ENCODE results near the gene UBA5.

The UBA5 gene

DNA sequence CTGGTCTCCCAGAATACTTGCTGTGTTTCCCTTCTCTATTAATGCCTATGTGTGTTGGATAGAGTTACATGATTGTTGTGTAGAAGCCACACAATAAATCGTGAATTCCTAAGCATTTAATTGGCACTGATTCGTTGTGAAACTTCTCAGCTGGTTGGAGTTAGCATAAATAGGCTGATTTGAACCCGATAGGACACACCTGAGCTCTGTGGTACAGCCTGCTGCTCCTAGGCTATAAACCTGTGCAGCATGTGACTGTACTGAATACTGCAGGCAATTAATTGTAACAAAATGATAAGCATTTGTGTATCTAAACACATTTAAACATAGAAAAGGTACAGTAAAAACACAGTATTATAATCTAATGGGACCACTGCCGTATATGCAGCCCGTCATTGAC, 5.4 kb upstream of the UBA5 start:
- DNase-seq = no peak

DNA sequence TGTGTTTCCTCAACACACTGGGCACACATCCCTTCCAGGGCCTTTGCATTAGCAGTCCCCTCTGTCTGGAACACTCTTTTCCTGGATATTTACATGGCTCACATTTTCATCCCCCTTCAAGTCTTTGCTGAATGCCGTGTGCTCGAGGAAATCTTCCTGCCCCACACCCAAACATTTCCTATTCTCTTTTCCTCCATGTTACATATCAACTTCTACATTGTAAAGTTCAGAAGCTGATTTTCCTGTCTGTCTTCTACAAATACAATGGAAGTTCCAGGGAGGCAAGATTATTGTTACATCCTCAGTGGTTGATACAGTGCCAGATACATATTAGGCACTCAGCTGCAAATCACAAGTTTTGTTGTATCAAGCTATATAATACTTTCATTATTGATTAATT, 4.7 kb upstream of the UBA5 start:
- no peak for DNase-seq

DNA sequence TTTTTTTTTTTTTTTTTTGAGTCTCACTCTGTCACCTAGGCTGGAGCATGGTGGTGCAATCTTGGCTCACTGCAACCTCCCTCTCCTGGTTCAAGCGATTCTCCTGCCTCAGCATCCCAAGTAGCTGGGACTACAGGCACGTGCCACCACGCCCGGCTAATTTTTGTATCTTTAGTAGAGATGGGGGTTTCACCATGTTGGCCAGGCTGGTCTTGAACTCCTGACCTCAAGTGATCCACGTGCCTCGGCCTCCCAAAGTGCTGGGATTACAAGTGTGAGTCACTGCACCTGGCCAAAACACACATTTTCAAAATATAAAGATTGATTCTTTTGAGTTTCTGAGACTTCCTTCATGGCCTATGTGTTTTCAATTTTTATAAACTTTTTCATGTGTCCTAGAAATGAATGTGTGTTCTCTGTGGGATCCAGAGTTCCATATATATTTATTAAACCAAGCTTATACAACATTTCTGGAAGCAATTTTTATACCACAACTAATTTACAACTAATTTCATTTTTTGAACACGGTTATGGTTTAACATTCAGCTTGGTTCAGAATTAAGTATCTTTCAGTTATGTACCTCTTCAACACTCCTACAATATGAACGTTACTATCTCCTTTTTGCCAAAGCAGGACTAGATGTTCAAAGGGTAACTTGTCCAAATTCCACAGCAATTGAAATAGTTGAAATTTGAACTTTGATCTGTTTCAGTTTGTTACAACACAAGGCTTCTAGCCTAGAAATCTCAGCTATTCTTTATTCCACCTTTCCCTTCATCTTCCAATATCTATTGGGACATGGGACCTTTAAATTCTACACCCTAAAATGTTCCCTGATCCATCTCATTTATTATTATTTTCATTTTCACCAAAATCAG, 2.0 kb upstream of the UBA5 start:
- DNase-seq = no peak

DNA sequence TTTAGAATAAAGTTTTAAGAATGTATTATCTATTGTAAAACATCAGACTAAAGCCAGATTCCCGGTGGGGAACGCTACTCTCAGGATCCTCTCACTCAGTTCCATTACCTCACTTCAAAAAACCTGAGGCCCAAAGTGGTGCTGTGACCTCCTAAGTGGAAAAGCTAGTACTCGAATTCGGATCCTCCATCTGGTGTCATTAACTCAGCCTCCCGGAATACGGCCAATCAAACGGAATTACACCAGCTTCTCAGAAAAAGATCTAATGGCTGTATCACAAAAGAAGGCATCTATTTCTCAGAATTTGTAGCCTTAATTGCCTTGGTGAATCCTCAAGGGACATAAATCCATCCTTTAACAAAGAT, 1.1 kb upstream of the UBA5 start:
- no peak for DNase-seq

DNA sequence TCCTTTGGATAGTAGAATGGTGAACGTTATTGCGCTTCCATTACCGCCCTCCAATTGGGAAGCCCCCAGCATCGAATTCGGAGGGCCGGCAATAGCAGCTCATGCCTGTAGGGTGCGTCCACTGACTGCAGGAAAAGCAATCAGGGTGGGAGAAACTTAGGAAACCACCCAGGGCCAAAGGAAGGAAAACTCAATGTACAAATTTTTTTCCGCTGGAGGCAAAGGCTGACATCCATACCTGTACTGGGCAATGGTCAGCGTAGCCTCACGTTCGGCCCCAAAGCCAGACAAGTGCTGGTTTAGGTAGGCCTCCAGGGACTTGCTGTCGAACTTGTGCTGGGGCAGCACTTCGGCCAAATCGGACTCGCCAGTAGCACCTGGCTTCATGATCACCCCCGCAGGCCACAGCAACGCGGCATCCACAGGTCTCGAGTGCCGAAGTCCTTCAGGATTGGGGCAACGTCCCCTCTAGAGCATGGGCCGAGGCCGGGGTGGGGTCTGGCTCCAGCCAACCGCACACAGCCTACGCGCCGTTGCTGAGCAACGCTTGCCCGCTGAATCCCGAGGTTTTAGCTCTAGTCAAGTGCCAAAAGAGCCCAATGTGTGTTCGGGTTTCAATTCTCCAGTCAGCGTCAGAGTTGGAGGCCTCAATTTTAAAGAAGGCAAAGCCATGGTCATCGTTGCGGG, 621 bp upstream of the UBA5 start, which contains the start of gene ACAD11:
Gene ACAD11, minus strand, starts transcription at position 445 of the 687 bp plus-strand sequence. Its CDS starts 58 bp downstream, at position 387.
- peak; percentile 84 for DNase-seq

DNA sequence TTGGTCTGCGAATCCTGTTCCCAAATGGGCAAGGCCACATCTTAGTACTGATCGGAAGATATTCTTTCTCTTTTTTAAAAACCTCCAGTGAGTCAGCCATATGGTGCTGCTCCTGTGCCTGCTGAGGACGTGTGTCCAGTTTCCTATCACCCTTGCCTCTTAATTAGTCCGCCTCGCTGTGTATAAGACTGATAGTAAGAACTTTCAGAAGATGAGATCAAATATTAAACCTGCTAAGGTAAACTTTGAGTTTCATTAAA, 612 bp downstream of the UBA5 start:
- no peak for DNase-seq

DNA sequence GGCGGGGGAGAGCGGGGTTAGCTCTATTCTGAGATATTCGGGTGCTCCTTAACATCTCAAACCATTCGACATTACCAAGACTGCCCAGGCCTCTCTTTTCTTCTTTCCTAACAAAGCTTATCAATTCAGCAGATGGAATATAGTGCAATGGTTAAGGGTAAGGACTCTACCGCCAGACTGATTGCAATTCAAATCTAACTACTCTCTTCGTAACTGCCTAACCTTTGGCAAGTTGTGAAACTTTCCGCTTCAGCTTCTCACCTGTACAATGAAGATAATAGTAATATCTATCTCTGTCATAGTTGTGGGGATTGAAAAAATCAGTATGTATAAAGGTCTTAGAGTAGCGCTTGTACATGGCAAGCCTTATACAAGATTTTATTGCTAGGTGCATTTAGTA, 972 bp downstream of the UBA5 start:
- no peak for DNase-seq

DNA sequence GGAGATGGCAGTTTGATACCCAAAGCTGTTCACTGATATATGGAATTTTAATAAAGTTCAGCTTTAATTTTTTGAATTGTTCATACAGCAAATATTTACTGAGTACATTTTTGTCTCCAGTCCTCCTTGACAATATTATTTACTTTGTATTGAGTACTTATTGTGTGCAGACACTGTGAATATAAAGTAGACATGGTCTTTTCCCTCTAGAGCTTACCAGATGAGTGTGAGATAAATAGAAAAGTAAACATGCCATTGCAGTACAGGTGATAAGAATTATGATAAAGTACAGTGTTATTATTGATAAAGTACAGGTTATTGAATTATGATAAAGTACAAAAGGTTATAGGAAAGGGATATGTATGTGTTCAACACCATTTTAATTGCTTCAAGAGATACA, 2.1 kb downstream of the UBA5 start:
- DNase-seq = no peak

DNA sequence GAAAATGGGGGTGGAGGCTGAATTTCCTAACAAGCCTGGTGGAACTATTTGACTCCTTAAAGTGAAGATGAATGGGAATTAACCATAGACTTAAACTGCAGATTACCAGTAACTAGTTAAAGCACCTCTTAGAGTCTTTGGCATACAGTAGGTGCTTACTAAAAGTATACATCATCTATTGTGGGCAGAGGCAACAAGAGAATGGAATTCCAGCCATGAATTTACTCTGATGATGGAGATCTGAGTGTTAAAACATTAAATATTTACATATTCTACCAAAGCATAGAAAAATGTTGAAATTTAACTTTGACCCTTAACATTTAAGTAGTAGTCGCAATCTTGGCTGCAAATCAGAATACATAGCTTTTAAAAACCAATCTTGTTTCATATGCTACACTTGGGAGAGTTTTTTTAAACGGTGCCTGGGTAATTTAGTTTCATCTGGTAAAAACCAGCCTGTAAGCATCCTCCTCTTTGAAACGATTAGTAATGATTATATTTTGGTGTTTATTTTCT, 5.2 kb downstream of the UBA5 start:
- DNase-seq = no peak

DNA sequence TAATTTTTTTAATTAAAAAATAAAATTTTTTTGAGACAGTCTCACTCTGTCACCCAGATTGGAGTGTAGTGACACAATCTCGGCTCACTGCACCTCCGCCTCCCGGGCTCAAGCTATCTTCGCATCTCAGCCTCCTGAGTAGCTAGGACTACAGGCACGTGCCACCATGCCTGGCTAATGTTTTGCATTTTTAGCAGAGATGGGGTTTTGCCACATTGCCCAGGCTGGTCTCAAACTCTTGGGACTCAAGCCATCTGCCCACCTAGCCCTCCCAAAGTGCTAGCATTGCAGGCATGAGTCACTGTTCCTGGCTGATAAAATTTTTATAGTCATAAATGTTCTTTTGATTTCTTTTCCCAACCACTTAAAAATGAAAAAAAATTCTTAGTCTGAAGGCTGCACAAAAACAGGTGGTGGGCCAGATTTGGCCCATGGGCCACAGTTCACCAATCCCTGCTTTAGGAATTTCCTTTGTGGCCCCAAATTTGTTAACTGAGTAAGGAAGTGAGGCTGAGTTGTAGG, 9.2 kb downstream of the UBA5 start:
- DNase-seq = no peak

DNA sequence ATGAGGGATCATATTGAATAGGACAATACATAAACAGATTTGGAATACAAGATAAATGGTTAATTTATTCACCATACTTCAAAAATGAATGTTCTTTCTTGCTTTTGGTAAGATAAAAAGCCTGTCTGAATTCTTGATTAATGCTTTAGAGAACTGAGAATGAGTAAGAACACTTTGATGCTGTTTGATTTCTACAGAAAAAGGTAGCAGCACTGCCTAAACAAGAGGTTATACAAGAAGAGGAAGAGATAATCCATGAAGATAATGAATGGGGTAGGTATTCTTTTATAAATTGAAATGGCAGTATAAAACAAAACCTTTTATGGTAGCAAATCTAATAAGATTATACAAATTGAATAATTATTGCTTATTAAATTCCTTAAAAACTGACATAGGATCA, 15.3 kb downstream of the UBA5 start:
- DNase-seq = no peak

DNA sequence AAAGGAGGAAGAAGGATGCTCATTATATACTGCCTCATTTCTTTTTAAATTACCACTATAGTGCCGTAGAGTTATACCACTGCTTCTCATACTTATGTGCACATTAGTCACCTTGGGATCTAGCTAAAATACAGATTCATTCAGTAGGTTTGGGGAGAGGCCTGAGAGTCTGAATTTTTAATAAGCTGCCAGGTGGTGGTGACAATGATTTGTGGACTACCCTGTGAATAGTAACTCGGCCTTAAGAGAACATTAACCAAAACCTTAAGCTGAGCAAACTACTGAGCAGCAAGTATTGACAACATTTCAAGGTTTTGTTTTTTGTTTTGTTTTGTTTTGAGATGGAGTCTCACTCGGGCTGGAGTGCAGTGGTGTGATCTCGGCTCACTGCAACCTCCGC, 19.8 kb downstream of the UBA5 start:
- no peak for DNase-seq

DNA sequence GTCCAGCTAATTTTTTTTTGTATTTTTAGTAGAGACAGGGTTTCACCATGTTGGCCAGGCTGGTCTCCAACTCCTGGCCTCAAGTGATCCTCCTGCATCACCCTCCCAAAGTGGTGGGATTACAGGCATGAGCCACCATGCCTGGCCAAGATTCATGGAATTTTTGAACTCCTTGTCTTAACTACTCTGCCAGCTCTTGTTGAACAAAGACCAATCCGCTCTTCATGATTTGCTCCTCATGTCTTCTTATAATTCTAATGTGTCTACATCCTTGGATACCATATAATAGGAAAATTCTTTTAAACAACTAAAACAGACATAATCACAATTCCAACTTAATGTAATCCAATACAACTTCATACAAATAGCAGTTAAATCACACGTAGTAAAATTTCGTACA, 21.3 kb downstream of the UBA5 start:
- DNase-seq = peak; percentile 44

DNA sequence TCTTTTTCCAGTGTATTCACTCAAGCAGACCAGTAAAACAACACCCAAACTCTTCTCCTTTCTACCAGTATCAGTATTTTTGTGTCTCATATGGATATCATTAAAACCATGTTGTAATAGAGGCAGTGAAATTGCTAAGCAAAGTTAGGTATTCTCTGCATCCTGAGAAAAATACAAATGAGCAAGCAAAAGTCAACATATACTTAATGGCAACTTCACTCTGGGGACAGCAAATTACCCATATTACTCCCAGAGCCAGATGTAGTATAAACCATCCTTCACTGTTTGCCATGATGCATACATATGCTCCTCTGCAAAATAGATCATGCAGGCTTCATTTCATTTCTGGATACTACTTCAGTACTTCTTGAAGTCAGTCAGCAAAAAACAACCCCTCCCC, 22.1 kb downstream of the UBA5 start:
- no peak for DNase-seq

DNA sequence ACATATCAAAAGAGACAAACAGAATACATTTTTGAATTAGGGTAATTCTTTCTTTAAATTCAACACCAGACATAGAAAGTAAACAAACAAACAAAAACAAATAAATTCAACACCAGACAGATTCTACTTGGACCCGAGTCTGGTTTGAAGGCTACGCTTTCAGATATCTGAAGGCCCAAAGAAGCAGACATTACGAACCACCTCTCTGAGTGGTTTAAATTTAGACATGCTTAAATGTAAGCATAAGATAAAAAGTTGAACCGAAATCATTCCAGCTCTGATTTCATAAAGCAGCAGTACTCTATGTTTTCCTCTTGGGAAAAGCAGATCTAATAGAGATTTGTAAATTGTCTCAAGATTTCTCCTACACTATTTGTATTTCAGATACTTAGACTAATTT, 29.9 kb downstream of the UBA5 start:
- no peak for DNase-seq

DNA sequence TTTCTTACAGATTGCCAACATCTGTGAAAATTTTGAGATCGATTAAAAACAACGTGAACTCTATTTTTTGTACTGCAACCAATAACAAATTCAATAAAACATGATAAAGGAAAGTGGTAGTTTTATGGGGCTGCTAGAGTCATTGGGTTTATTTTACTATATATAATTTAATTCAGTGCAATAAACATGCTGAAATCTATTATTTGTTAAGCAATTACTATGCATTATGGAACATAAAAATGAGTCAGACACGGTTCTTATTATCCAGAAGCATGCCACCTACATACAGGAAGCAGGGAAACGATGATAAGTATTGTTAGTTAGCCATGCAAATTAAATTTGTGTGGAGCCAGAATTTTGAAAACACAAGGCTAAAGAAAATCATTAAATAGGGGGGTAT, 34.9 kb downstream of the UBA5 start:
- no peak for DNase-seq

DNA sequence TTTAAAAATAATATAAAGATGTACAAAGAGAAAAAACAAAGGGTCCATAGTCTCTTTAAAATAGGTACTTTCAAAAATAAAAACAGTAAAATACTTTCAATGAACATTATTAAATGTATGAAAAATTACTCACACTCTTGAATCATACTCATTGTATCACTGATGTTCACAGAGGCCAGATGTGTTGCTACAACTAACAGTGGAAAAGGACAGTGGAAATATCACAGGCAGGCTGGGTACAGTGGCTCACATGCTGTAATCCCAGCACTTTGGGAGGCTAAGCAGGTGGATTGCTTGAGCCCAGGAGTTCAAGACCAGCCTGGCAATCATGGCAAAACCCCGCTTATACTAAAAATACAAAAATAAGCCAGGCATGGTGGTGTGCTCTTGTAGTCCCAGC, 35.3 kb downstream of the UBA5 start:
- DNase-seq = no peak

DNA sequence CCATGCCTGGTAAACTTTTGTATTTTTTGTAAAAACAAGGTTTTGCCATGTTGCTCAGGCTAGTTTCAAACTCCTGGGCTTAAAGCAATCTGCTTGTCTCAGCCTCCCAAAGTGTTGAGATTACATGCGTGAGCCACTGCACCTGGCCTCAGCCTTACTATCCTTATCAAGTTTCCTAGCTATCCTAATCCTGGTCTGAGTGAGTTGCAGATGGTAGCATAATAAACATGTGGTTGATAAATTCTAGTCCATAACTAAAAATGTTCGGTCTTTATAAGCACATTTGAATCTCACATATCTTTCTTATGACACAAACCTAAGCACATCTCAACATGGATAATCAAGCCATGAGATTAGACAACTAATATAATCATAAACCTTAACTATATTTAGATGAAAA, 43.6 kb downstream of the UBA5 start:
- DNase-seq = no peak

DNA sequence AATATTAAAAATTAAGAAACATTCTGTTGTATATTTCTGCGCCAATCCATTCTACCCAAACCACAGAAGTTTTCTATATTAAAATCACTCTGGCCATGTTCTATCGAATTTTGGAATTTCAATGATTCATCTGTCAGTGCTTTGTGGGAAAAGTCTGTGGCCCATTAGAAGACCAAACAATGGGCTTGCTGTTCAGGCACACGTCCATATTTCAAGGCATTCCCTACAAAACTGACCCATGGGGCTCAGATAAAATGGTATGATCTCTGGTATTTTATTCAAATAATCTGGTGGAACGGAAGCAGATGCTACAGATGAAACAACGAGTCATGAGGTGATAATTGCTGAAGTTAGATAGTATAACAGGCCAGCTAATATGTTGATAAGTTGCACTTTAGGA, 49.6 kb downstream of the UBA5 start:
- DNase-seq = no peak

DNA sequence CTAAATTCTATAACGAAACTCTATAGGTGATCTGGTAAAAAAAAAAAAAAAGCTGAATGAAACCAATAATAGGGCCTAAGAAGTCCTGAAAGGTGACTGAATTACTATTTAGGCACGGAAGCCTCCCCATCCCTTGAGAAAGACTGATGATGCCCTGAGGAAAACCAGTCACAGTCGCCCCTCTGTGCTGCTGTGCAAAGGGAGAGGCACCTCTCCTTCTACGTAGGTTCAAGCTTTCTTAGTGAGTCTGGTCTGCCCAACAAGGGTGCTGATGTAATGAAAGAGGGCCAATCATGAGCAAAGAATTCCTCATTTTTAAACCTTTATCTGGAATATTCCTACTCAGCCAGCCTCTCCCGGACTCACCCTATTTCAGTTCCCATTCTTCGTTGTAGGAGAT, 50.2 kb downstream of the UBA5 start:
- DNase-seq = no peak

DNA sequence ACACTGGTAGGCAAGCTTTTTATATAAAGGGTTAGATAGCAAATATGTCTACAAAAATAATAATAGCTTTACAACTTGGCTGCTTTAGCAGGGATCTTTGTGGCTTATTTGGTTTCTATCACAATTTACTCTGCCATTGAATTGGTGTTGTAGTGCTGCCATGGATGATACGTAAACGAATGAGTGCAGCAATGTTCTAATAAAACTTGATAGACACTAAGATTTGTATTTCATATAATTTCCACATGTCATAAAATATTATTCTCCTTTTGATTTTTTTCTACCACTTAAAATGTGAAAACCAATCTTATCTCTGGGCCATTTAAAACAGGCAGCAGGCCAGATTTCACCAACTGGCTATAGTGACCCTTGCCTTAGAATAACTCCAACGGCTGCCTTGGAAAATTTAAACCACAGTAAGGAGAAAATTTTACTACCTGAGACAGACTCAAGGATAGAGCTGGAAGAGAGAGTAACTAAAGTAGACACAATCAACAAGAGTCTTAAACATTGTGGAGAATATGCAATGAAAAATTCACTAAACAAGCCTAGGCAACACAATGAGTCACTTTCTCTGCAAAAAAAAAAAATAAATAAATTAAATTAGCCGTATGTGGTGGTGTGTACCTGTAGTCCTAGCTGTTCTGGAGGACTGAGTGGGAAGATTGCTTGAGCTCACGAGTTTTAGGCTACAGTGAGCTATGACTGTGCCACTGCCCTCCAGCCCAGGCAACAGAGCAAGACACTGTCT, 54.0 kb downstream of the UBA5 start:
- no peak for DNase-seq

DNA sequence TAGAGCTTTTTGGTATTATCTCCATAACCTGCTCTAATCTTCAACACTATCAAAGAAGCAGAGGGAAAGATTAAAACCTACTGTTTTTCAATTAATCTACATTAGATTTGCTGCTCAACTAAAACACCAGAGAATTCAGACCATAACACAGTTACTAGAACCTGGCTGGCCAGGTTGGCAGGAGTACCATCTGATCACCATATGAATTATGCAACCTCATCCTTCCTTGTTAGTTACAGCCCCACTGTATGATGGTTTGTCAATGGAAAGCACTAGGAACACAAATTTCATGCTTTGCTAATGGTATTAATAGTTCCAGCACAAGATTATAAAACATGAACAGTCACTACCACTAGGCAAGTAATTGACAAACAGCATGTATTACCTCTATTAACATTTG, 56.2 kb downstream of the UBA5 start:
- DNase-seq = no peak

DNA sequence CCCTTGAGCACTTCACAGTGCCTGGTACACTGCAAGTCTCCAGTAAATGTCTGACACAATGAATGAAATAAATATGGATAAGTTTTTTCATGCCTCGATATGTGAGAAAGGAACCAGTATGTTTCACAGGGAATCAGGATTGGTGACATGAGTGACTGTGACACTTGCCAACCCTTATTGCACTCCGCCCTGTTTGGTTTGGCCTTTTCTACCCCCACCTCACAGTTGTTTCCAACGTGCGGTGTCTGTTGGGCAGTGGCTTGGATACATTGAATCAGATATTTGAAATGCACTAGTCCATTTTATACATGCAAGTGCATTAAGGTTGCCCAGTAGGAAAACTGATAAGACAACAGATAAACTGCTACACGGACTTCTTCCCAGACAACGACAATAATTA, 60.1 kb downstream of the UBA5 start:
- DNase-seq = no peak
